Activated B cell treated with CpG ODN at 0.5 μM for 24 hours (primary cell): Measurements from ENCODE around the gene IL31RA. TPM values are rescaled to one million over a fixed set of nuclear protein-coding genes. Genes with fewer than 3 reads are reported as not detected.

Experiments
- ATAC-seq: fragments of 200-7000 bp; cut with Tn5 transposase; one replicate; pipeline ENCODE4 v1.10.0; 2021; ENCODE audit warnings: low read depth, mild to moderate bottlenecking, moderate library complexity
- CTCF ChIA-PET: fragments of 350-600 bp; sonication (Branson Sonifier 250); formaldehyde crosslinking; loops from one replicate; lab custom pipeline; 2021; ENCODE audit warnings: antibody characterized with exemption; lab: Charles Lee
- POLR2A ChIA-PET: fragments of 350-600 bp; sonication (Branson Sonifier 250); formaldehyde crosslinking; loops from one replicate; lab custom pipeline; 2021; ENCODE audit warnings: antibody characterized with exemption; lab: Charles Lee
- DNase-seq: peaks from one replicate; pipeline ENCODE4 v3.0.0; 2022
- H3K27ac Mint-ChIP-seq: one replicate; pipeline ENCODE4 v1.8.0; 2020; ENCODE audit warnings: mixed read lengths
- H3K27me3 Mint-ChIP-seq: one replicate; pipeline ENCODE4 v1.8.0; 2021; ENCODE audit warnings: mixed read lengths
- H3K36me3 Mint-ChIP-seq: one replicate; pipeline ENCODE4 v1.8.0; 2021; ENCODE audit warnings: low read depth, mixed read lengths
- H3K4me1 Mint-ChIP-seq: one replicate; pipeline ENCODE4 v1.8.0; 2021; ENCODE audit warnings: mixed read lengths
- H3K4me3 Mint-ChIP-seq: one replicate; pipeline ENCODE4 v1.8.0; 2020; ENCODE audit warnings: mild to moderate bottlenecking, mixed read lengths
- H3K9me3 Mint-ChIP-seq: one replicate; pipeline ENCODE4 v1.8.0; 2020; ENCODE audit warnings: mixed read lengths
- intact Hi-C: fragments of 100-400 bp; cut with micrococcal nuclease; formaldehyde crosslinking; loops from one replicate; pipeline ENCODE4 v1.15.1; 2024
- total RNA-seq: library from RNA; stranded (reverse); gene quantifications from 2 replicates; pipeline ENCODE4 v1.2.3, GENCODE V29; 2022
- TF ChIP-seq, protein P1 (sequence below): fragments of 200-600 bp; IDR thresholded peaks from one replicate; pipeline ENCODE4 v1.8.0; 2022; ENCODE audit warnings: antibody characterized with exemption, mild to moderate bottlenecking

IL31RA gene
- total RNA-seq, 1 donor from 2014 or later = not detected

GRCh38 chr5:55894135-55894534 is 43.0 kb downstream of the IL31RA start:
- TF ChIP-seq, protein P1, sequence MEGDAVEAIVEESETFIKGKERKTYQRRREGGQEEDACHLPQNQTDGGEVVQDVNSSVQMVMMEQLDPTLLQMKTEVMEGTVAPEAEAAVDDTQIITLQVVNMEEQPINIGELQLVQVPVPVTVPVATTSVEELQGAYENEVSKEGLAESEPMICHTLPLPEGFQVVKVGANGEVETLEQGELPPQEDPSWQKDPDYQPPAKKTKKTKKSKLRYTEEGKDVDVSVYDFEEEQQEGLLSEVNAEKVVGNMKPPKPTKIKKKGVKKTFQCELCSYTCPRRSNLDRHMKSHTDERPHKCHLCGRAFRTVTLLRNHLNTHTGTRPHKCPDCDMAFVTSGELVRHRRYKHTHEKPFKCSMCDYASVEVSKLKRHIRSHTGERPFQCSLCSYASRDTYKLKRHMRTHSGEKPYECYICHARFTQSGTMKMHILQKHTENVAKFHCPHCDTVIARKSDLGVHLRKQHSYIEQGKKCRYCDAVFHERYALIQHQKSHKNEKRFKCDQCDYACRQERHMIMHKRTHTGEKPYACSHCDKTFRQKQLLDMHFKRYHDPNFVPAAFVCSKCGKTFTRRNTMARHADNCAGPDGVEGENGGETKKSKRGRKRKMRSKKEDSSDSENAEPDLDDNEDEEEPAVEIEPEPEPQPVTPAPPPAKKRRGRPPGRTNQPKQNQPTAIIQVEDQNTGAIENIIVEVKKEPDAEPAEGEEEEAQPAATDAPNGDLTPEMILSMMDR = no peak
- peaks cover 7% of the 10 kb centered on the region for H3K27me3 Mint-ChIP-seq
- ChIA-PET POLR2A (no interaction called here), CTCF (no interaction called here)
- no peaks in the 10 kb centered on the region for H3K4me1 Mint-ChIP-seq
- no peaks in the 10 kb centered on the region for H3K36me3 Mint-ChIP-seq
- DNase-seq (no peak), ATAC-seq (no peak)
- H3K9me3 Mint-ChIP-seq = no peaks in the 10 kb centered on the region
- intact Hi-C loops = no loop called here
- no peak overlapping the region for H3K27ac Mint-ChIP-seq
- H3K4me3 Mint-ChIP-seq = no peak overlapping the region

DNA sequence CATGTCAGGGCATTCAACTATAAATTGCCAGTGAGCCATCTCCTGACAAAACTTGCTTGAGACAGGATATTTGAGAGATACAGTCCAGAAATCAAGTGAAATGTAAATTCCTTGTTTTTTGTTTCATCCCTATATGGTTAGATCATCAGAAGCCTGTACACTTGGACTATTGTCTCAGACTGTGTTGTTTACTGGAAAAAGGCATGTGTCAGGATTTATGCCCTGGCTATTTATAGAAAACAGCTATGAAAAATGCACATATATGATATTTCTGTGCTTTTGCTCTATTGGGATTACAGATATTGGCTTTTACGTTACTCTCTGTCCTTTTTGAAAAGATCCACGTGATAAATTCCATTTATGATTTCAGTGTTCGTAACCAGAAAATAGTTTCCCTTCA is 44.2 kb downstream of the IL31RA start:
- no peaks in the 10 kb centered on the region for H3K9me3 Mint-ChIP-seq
- no peaks in the 10 kb centered on the region for H3K4me1 Mint-ChIP-seq
- intact Hi-C loops = no loop called here
- DNase-seq (no peak), ATAC-seq (no peak)
- H3K27ac Mint-ChIP-seq = no peak overlapping the region
- POLR2A ChIA-PET = interaction anchor here (0.7 kb wide), 1 partner anchor 31 kb away, joined by 3 read pairs; no protein-coding TSS in a partner anchor
- TF ChIP-seq, protein P1 = no peak
- no peaks in the 10 kb centered on the region for H3K36me3 Mint-ChIP-seq
- CTCF ChIA-PET = no interaction called here
- H3K27me3 Mint-ChIP-seq = peaks cover 13% of the 10 kb centered on the region
- H3K4me3 Mint-ChIP-seq = no peak overlapping the region

DNA sequence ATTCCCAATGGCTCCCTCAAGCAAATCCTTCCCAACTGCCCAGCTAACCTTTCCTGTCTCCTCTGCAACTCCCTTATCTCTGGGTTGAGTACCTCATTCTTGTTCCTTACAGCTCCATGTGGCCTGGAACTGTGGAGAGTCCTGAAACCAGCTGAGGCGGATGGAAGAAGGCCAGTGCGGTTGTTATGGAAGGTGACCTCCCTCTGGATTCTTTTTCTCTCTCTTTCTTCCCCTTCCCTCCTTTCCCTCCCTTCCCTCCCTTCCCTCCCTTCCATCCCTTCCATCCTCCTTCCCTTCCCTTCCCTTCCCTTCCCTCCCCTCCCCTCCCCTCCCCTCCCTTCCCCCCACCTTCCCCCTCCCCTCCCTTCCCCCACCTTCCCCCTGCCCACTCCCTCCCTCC is 45.1 kb downstream of the IL31RA start:
- peaks cover 15% of the 10 kb centered on the region for H3K27me3 Mint-ChIP-seq
- TF ChIP-seq, protein P1 = no peak
- intact Hi-C loops = no loop called here
- no peaks in the 10 kb centered on the region for H3K36me3 Mint-ChIP-seq
- no peak overlapping the region for H3K4me3 Mint-ChIP-seq
- ATAC-seq = no peak
- H3K4me1 Mint-ChIP-seq = no peaks in the 10 kb centered on the region
- no peaks in the 10 kb centered on the region for H3K9me3 Mint-ChIP-seq
- CTCF ChIA-PET = no interaction called here
- POLR2A ChIA-PET = no interaction called here
- no peak for DNase-seq
- H3K27ac Mint-ChIP-seq = no peak overlapping the region

DNA sequence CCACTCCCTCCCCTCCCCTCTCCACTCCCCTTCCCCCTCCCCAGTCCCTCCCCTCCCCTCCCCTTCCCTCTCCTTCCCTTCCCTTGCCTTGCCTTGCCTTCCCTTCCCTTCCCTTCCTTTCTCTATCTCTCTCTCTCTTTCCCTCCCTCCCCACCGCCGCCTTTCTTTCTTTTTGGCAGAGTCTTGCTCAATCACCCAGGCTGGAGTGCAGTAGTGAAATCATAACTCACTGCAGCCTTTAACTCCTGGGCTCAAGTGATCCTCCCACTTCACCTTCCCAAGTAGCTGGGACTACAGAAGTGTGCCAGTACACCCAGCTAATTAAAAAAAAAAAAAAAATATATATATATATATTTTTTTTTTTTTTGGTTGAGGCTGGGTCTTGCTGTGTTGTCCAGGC is 45.5 kb downstream of the IL31RA start:
- intact Hi-C loops = no loop called here
- no peak for DNase-seq
- Mint-ChIP-seq H3K9me3 (no peaks in the 10 kb centered on the region), H3K27me3 (peaks cover 15% of the 10 kb centered on the region), H3K4me3 (no peak overlapping the region), H3K27ac (no peak overlapping the region), H3K4me1 (no peaks in the 10 kb centered on the region), H3K36me3 (no peaks in the 10 kb centered on the region)
- TF ChIP-seq, protein P1 = no peak
- ChIA-PET POLR2A (no interaction called here), CTCF (no interaction called here)
- no peak for ATAC-seq

- TF ChIP-seq, protein P1 = no peak
- POLR2A ChIA-PET = no interaction called here
Observed at GRCh38 chr5:55897206-55897894, 46.2 kb downstream of the IL31RA start.

More at GRCh38 chr5:55897206-55897894, 46.2 kb downstream of the IL31RA start:
- intact Hi-C loops = no loop called here
- peaks cover 15% of the 10 kb centered on the region for H3K27me3 Mint-ChIP-seq
- H3K27ac Mint-ChIP-seq = no peak overlapping the region
- no peaks in the 10 kb centered on the region for H3K4me1 Mint-ChIP-seq
- DNase-seq = no peak
- CTCF ChIA-PET = no interaction called here
- H3K9me3 Mint-ChIP-seq = no peaks in the 10 kb centered on the region
- ATAC-seq = no peak
- H3K4me3 Mint-ChIP-seq = no peak overlapping the region
- H3K36me3 Mint-ChIP-seq = no peaks in the 10 kb centered on the region
